ENCODE results near the gene CERS3.

DNA sequence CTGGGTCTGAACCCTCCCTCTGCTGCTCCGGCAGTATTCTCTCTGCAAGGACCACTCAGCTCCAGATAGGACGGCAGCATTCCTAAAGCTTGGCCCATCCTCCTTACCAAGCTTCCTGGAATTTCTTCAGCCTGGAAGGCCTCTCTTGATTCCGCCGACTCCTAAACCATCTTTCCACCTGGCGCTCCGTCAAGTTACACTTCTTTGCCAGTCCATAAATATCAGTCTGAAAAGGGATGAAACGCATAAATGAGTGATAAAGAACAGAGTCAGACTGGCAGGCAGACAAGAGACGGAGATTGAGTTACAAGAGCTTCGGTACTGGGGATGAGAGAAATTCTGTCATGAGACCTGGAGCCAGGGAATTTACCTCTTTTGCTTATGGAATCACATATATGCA is 44.3 kb downstream of the CERS3 start:
- TF ChIP-seq, protein P1, sequence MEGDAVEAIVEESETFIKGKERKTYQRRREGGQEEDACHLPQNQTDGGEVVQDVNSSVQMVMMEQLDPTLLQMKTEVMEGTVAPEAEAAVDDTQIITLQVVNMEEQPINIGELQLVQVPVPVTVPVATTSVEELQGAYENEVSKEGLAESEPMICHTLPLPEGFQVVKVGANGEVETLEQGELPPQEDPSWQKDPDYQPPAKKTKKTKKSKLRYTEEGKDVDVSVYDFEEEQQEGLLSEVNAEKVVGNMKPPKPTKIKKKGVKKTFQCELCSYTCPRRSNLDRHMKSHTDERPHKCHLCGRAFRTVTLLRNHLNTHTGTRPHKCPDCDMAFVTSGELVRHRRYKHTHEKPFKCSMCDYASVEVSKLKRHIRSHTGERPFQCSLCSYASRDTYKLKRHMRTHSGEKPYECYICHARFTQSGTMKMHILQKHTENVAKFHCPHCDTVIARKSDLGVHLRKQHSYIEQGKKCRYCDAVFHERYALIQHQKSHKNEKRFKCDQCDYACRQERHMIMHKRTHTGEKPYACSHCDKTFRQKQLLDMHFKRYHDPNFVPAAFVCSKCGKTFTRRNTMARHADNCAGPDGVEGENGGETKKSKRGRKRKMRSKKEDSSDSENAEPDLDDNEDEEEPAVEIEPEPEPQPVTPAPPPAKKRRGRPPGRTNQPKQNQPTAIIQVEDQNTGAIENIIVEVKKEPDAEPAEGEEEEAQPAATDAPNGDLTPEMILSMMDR (IDR thresholded peaks at IDR 0.05), result no peak
- TF ChIP-seq POLR2A (IDR thresholded peaks at IDR 0.05) (no peak), EP300 (IDR thresholded peaks at IDR 0.05) (no peak)
